NB4 (cell line): Measurements from ENCODE around the gene BACE1-AS.

Experiments used
- POLR2A ChIP-seq: IDR thresholded peaks from 2 replicates; pipeline ENCODE4 v1.6.1; 2011; ENCODE audit warnings: mild to moderate bottlenecking; ENCODE audit not compliant: insufficient read length; ENCODE audit errors: extremely low read depth
- TF ChIP-seq, protein P1 (sequence below): IDR thresholded peaks from one replicate; pipeline ENCODE4 v1.5.1; 2012; ENCODE audit warnings: low read depth, low read length

DNA sequence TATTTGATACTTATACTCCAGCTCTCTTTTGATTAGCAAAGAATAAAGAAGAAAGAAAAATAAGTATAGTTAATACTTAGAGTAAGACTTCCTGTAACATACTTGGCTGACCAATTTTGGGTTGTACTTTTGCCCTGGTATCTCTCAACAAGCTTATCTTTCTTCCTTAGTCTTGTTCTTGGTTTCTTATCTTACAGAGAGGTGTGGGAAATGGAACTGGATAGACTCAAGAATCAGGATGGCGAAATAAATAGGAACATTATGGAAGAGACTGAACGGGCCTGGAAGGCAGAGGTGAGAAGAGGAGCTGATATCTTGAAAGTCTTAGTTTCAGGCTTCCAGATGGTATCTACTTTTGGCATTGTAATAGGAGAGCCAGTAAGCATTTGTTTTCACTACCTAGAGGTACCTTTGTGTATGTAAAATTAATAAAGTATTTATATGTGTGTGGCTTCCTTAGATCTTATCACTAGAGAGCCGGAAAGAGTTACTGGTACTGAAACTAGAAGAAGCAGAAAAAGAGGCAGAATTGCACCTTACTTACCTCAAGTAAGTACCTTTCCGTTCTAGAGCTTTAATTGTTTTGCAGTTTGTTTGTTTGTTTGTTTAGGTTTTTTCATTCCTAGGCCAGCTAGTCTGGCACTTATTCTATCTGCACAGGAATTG lies 11.3 kb upstream of the BACE1-AS start:
- no peak for TF ChIP-seq POLR2A
- TF ChIP-seq, protein P1, sequence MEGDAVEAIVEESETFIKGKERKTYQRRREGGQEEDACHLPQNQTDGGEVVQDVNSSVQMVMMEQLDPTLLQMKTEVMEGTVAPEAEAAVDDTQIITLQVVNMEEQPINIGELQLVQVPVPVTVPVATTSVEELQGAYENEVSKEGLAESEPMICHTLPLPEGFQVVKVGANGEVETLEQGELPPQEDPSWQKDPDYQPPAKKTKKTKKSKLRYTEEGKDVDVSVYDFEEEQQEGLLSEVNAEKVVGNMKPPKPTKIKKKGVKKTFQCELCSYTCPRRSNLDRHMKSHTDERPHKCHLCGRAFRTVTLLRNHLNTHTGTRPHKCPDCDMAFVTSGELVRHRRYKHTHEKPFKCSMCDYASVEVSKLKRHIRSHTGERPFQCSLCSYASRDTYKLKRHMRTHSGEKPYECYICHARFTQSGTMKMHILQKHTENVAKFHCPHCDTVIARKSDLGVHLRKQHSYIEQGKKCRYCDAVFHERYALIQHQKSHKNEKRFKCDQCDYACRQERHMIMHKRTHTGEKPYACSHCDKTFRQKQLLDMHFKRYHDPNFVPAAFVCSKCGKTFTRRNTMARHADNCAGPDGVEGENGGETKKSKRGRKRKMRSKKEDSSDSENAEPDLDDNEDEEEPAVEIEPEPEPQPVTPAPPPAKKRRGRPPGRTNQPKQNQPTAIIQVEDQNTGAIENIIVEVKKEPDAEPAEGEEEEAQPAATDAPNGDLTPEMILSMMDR: no peak
